ENCODE data around the gene DMAC2.
A peak's percentile ranks its signal among the peaks of the same experiment; 100 is the strongest.
"Not testable (repeated sequence)": the region's sequence is repeated elsewhere in the genome, so short reads cannot be mapped to it uniquely, and the experiment has no call there.

Gene DMAC2

GRCh38 chr19:41422456-41422855, 17.3 kb downstream of the DMAC2 start:
- no peak for DNase-seq (ENCODE audit: low spot score)

GRCh38 chr19:41421973-41422372, 17.7 kb downstream of the DMAC2 start:
- DNase-seq (ENCODE audit: low spot score): no peak

- DNase-seq (ENCODE audit: low spot score): no peak
Observed at GRCh38 chr19:41421314-41421713, 18.4 kb downstream of the DMAC2 start.

GRCh38 chr19:41420101-41420880, 19.4 kb downstream of the DMAC2 start:
- no peak for DNase-seq (ENCODE audit: low spot score)

GRCh38 chr19:41416194-41416674, 23.5 kb downstream of the DMAC2 start:
- DNase-seq (ENCODE audit: low spot score): no peak

GRCh38 chr19:41415154-41415571, 24.5 kb downstream of the DMAC2 start:
- DNase-seq (ENCODE audit: low spot score): no peak

GRCh38 chr19:41414461-41414860, 25.3 kb downstream of the DMAC2 start:
- DNase-seq (ENCODE audit: low spot score): no peak

GRCh38 chr19:41413947-41414346, 25.8 kb downstream of the DMAC2 start:
- DNase-seq (ENCODE audit: low spot score): no peak

GRCh38 chr19:41412953-41413352, 26.8 kb downstream of the DMAC2 start:
- DNase-seq (ENCODE audit: low spot score): no peak

GRCh38 chr19:41411968-41412265, 27.8 kb downstream of the DMAC2 start:
- DNase-seq (ENCODE audit: low spot score): no peak

- DNase-seq (ENCODE audit: low spot score): no peak
Observed at GRCh38 chr19:41411100-41411967, 28.4 kb downstream of the DMAC2 start.

- DNase-seq (ENCODE audit: low spot score): no peak
Observed at GRCh38 chr19:41410336-41411054, 29.2 kb downstream of the DMAC2 start.

- peak; percentile 87 for DNase-seq (ENCODE audit: low spot score)
Observed at GRCh38 chr19:41409288-41409687, 30.4 kb downstream of the DMAC2 start.

- DNase-seq (ENCODE audit: low spot score): not testable (repeated sequence)
Observed at GRCh38 chr19:41408846-41409245, 30.9 kb downstream of the DMAC2 start.

GRCh38 chr19:41408256-41408655, 31.5 kb downstream of the DMAC2 start:
- no peak for DNase-seq (ENCODE audit: low spot score)

- no peak for DNase-seq (ENCODE audit: low spot score)
Observed at GRCh38 chr19:41407271-41407670, 32.4 kb downstream of the DMAC2 start.

- DNase-seq (ENCODE audit: low spot score): no peak
Observed at GRCh38 chr19:41405776-41406175, 33.9 kb downstream of the DMAC2 start.

GRCh38 chr19:41403181-41403970, 36.3 kb downstream of the DMAC2 start:
- no peak for DNase-seq (ENCODE audit: low spot score)

GRCh38 chr19:41402010-41402409, 37.7 kb downstream of the DMAC2 start:
- DNase-seq (ENCODE audit: low spot score): no peak

GRCh38 chr19:41401483-41401882, 38.2 kb downstream of the DMAC2 start:
- DNase-seq (ENCODE audit: low spot score): no peak

GRCh38 chr19:41399525-41399924, 40.2 kb downstream of the DMAC2 start:
- DNase-seq (ENCODE audit: low spot score): no peak

- DNase-seq (ENCODE audit: low spot score): no peak
Observed at GRCh38 chr19:41399091-41399490, 40.6 kb downstream of the DMAC2 start.
